COLO829 (cell line): ENCODE data around the gene CSF1R.
A peak's percentile ranks its signal among the peaks of the same experiment; 100 is the strongest.

Experiments used
- DNase-seq: peaks from one replicate; pipeline ENCODE4 v3.0.0; 2012; ENCODE audit warnings: low spot score

CSF1R gene

GRCh38 chr5:150069672-150070627 lies 16.4 kb downstream of the CSF1R start:
- no peak for DNase-seq

- DNase-seq, result no peak
These were observed 17.3 kb downstream of the CSF1R start for GRCh38 chr5:150068961-150069645.

- DNase-seq, result no peak
These were observed 17.9 kb downstream of the CSF1R start for GRCh38 chr5:150068472-150068871.

- no peak for DNase-seq
These were observed 18.3 kb downstream of the CSF1R start for GRCh38 chr5:150068071-150068470.

GRCh38 chr5:150067405-150067960 lies 18.9 kb downstream of the CSF1R start:
- no peak for DNase-seq

GRCh38 chr5:150066901-150067396 lies 19.4 kb downstream of the CSF1R start:
- no peak for DNase-seq

GRCh38 chr5:150066436-150066835 lies 19.9 kb downstream of the CSF1R start:
- DNase-seq, result no peak

GRCh38 chr5:150065886-150066285 lies 20.5 kb downstream of the CSF1R start:
- no peak for DNase-seq

GRCh38 chr5:150065346-150065745 lies 21.0 kb downstream of the CSF1R start:
- no peak for DNase-seq

- no peak for DNase-seq
These were observed 21.6 kb downstream of the CSF1R start for GRCh38 chr5:150064681-150065220.

GRCh38 chr5:150063638-150064037 lies 22.7 kb downstream of the CSF1R start:
- no peak for DNase-seq

- no peak for DNase-seq
These were observed 24.0 kb downstream of the CSF1R start for GRCh38 chr5:150062216-150062922.

- DNase-seq, result no peak
These were observed 24.8 kb downstream of the CSF1R start for GRCh38 chr5:150061538-150061995.

- no peak for DNase-seq
These were observed 25.9 kb downstream of the CSF1R start for GRCh38 chr5:150060471-150060870.

GRCh38 chr5:150059623-150060022 lies 26.7 kb downstream of the CSF1R start:
- no peak for DNase-seq

- DNase-seq, result peak; percentile 40
These were observed 27.8 kb downstream of the CSF1R start for GRCh38 chr5:150058480-150059126.

- DNase-seq, result no peak
These were observed 28.4 kb downstream of the CSF1R start for GRCh38 chr5:150057996-150058395.

- no peak for DNase-seq
These were observed 28.8 kb downstream of the CSF1R start for GRCh38 chr5:150057511-150057910.

- no peak for DNase-seq
These were observed 29.3 kb downstream of the CSF1R start for GRCh38 chr5:150057052-150057451.

GRCh38 chr5:150056075-150056443 lies 30.3 kb downstream of the CSF1R start:
- DNase-seq, result no peak
